ENCODE data around the gene GPX5. TPM values are rescaled to one million over a fixed set of nuclear protein-coding genes. Genes with fewer than 3 reads are reported as not detected.
A peak's percentile ranks its signal among the peaks of the same experiment; 100 is the strongest.

Gene GPX5
- total RNA-seq, 1 donor from 2014 or later: not detected

DNA sequence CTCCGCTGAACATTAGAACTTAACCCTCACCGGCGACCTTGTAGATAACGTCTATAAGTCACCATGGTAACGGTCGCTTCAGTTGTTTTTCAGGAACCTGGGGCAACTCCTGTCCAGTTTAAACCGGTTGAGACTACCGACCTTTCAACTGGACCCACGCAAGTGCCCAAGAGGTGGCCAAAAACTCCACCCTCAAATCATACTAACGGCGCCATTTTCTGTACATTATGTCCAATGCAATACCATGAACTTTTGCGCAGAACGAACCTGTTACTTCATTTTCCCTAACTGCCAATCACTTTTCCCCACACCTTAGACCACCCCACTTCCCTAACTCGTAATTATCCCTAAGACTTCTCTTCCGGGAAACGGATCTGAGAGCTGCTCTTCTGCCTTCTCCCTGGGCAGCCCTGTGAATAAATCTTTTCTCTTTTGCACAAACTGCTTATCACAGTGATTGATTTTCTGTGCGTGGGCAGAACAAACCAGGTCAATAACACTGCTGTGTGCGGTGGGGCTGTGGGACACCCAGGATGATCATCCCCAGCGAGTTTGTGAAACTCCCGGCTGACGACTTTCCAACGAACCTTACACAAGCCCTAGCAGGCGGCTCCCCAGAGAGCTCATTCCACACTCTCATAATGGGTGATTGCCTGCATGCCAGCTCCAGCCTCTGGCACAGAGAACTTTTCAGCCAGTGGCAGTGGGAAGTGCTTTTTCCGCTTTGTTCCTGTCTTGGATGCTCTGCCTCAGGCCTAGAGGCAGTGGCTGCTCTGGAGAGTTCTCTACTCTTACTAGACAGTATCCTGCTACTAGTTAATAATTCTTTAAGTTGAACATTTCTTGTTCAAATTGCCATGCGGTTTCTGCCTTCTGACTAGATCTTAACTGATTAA, 28.6 kb downstream of the GPX5 start:
- Mint-ChIP-seq H3K9me3 (no peaks in the 10 kb centered on the region), H3K27ac (ENCODE audit: unreplicated experiment) (peak overlapping the region; percentile 24), H3K27me3 (ENCODE audit: low read depth) (peaks cover 11% of the 10 kb centered on the region)

DNA sequence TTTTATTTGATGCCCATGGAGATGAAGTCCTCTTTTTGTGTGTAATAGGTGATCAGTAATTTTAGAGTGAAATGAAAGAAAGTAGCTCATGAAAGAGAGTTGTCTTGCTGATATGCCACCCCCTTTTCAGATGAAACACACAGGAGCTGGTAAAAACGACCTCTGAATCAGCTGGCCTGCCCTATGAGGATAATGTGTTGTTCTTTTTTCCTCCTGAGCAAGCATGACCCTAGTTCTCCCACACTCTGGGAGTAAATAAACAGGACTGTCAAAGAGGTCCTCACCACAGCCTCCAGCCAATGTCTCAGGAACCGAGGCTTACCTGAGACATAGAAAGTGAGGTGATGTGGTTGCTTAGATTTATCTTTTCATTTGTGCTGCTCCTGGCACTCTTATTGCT, 29.5 kb downstream of the GPX5 start:
- H3K4me1 Mint-ChIP-seq: peaks cover 21% of the 10 kb centered on the region
- H3K27ac Mint-ChIP-seq (ENCODE audit: unreplicated experiment): no peak overlapping the region
- no peak overlapping the region for H3K4me3 Mint-ChIP-seq
- no peaks in the 10 kb centered on the region for H3K36me3 Mint-ChIP-seq (ENCODE audit: low read depth)
- peaks cover 11% of the 10 kb centered on the region for H3K27me3 Mint-ChIP-seq (ENCODE audit: low read depth)
- no peaks in the 10 kb centered on the region for H3K9me3 Mint-ChIP-seq
- TF ChIP-seq, protein P1, sequence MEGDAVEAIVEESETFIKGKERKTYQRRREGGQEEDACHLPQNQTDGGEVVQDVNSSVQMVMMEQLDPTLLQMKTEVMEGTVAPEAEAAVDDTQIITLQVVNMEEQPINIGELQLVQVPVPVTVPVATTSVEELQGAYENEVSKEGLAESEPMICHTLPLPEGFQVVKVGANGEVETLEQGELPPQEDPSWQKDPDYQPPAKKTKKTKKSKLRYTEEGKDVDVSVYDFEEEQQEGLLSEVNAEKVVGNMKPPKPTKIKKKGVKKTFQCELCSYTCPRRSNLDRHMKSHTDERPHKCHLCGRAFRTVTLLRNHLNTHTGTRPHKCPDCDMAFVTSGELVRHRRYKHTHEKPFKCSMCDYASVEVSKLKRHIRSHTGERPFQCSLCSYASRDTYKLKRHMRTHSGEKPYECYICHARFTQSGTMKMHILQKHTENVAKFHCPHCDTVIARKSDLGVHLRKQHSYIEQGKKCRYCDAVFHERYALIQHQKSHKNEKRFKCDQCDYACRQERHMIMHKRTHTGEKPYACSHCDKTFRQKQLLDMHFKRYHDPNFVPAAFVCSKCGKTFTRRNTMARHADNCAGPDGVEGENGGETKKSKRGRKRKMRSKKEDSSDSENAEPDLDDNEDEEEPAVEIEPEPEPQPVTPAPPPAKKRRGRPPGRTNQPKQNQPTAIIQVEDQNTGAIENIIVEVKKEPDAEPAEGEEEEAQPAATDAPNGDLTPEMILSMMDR (conservative IDR thresholded peaks at IDR 0.05): no peak
- DNase-seq (ENCODE audit: low read depth, low spot score): no peak

More for the DNA sequence above, 28.6 kb downstream of the GPX5 start:
- TF ChIP-seq, protein P1 (conservative IDR thresholded peaks at IDR 0.05): no peak
- no peak for DNase-seq (ENCODE audit: low read depth, low spot score)
- Mint-ChIP-seq H3K4me3 (peak overlapping the region; percentile 28), H3K4me1 (peaks cover 21% of the 10 kb centered on the region), H3K36me3 (ENCODE audit: low read depth) (no peaks in the 10 kb centered on the region)

DNA sequence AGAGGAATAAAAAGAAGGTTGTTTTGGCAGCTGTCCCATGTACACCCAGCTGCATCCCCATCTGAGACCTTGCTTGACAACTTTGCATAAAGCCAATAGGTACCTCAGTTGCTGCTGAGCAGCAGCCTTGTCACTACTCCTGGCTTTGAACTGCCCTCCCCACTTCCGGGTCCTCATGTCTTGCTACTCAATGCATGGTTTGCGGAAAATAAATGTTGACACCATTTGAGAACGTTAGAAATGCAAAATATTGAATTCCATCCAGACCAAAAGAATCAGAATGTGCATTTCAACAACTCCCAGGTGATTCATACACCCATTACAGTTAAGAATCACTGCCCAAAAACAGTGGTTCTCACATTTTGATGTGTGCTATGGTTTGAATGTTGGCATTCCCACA, 32.9 kb downstream of the GPX5 start:
- H3K9me3 Mint-ChIP-seq: no peaks in the 10 kb centered on the region
- peaks cover 19% of the 10 kb centered on the region for H3K4me1 Mint-ChIP-seq
- TF ChIP-seq, protein P1 (conservative IDR thresholded peaks at IDR 0.05): no peak
- H3K4me3 Mint-ChIP-seq: no peak overlapping the region
- DNase-seq (ENCODE audit: low read depth, low spot score): no peak
- no peaks in the 10 kb centered on the region for H3K27me3 Mint-ChIP-seq (ENCODE audit: low read depth)
- H3K36me3 Mint-ChIP-seq (ENCODE audit: low read depth): no peaks in the 10 kb centered on the region
- no peak overlapping the region for H3K27ac Mint-ChIP-seq (ENCODE audit: unreplicated experiment)

DNA sequence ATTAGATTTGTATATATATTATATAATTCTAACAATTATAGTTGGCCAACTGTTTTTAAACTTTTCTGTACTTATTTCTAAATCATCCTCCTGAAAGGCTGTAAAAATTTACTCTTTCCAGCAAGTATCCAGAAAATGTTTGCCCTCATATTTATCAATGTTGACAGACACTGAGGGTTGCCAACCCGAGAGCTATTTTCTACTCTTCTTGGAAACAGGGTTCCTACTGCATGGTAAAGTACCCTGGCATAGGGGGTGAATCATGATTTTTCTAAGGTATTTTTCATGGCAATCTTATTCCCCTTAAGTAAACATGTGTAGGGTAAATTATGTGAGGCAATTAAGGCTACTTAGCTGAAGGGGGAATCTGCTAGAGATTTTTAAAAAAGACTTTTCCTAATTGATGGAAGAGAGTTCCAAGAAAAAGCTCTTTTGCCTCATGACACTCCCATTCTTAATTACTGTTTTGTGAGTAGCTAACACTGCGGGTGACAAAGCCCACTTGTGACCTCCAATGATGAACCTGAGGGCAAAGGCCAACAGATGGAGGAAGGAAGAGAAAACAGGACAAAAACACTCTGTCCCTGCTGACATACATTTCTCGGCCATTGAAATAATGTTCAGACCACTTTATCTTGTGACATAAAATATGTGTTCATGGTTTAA, 37.9 kb downstream of the GPX5 start:
- TF ChIP-seq, protein P1 (conservative IDR thresholded peaks at IDR 0.05): no peak
- peaks cover 3% of the 10 kb centered on the region for H3K36me3 Mint-ChIP-seq (ENCODE audit: low read depth)
- no peak for DNase-seq (ENCODE audit: low read depth, low spot score)
- peaks cover 15% of the 10 kb centered on the region for H3K4me1 Mint-ChIP-seq
- H3K27ac Mint-ChIP-seq (ENCODE audit: unreplicated experiment): no peak overlapping the region
- H3K9me3 Mint-ChIP-seq: no peaks in the 10 kb centered on the region
- no peaks in the 10 kb centered on the region for H3K27me3 Mint-ChIP-seq (ENCODE audit: low read depth)
- H3K4me3 Mint-ChIP-seq: peak overlapping the region; percentile 2

DNA sequence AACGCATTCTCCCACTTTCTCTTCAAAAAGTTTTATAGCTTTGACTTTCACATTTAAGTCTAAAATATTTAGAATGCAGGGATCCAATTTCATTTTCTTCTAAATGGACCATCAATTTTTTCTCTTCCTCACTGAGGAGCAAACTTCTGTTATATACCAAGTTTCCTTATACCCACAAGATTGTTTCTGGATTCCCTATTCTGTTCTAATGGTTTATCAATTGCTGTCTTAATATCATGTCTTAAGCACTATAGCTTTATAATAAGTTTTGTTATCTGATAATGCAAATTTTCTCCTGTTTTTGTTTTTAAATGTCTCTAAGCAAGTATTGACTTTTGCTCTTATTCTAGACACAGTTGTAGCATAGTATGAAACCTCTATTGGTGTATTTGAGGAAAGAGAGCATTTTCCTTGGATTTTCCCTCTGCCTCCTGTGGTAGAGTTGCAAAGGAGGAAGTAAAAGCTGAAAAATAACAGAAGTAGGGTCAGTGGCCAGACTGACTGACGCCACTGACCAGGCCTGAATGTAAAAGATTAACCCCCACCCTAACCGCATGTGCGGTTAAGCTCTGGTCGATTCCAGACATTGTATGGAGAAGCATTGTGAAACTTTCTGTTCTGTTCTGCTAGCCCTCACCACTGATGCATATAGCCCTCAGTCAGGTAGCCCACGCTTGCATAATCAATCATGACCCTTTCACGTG, 40.3 kb downstream of the GPX5 start:
- Mint-ChIP-seq H3K4me3 (no peak overlapping the region), H3K27ac (ENCODE audit: unreplicated experiment) (no peak overlapping the region), H3K27me3 (ENCODE audit: low read depth) (no peaks in the 10 kb centered on the region), H3K9me3 (no peaks in the 10 kb centered on the region), H3K4me1 (peaks cover 15% of the 10 kb centered on the region), H3K36me3 (ENCODE audit: low read depth) (peaks cover 3% of the 10 kb centered on the region)
- no peak for DNase-seq (ENCODE audit: low read depth, low spot score)
- TF ChIP-seq, protein P1 (conservative IDR thresholded peaks at IDR 0.05): no peak

Data from neural crest cell (in vitro differentiated cells).